Colonic mucosa (tissue), 4 donors: ENCODE data around the gene ZNF398. TPM values are rescaled to one million over a fixed set of nuclear protein-coding genes. Genes with fewer than 3 reads are reported as not detected.
A peak's percentile ranks its signal among the peaks of the same experiment; 100 is the strongest.
"Not testable (repeated sequence)": the region's sequence is repeated elsewhere in the genome, so short reads cannot be mapped to it uniquely, and the experiment has no call there.

Experiments
- DNase-seq: peaks from one replicate; pipeline ENCODE4 v3.0.0-alpha.2; 2020
- H3K27ac ChIP-seq: fragments of 200-600 bp; one replicate; pipeline ENCODE4 v1.8.0; 2021
- H3K27me3 ChIP-seq: fragments of 200-600 bp; one replicate; pipeline ENCODE4 v1.8.0; 2021
- H3K36me3 ChIP-seq: fragments of 200-600 bp; one replicate; pipeline ENCODE4 v1.8.0; 2021
- H3K4me1 ChIP-seq: fragments of 200-600 bp; one replicate; pipeline ENCODE4 v1.8.0; 2021; ENCODE audit warnings: mild to moderate bottlenecking
- H3K4me3 ChIP-seq: fragments of 200-600 bp; one replicate; pipeline ENCODE4 v1.8.0; 2021
- H3K9ac ChIP-seq, 2 donors: one replicate each; pipeline ENCODE4 v1.7.0; 2013; ENCODE audit warnings: control low read depth in 2 of 2, low read depth in 2 of 2, low read length in 2 of 2
- H3K9me3 ChIP-seq: fragments of 200-600 bp; one replicate; pipeline ENCODE4 v1.8.0; 2021
- CTCF ChIP-seq: fragments of 200-600 bp; IDR thresholded peaks from one replicate; pipeline ENCODE4 v1.8.0; 2022; ENCODE audit warnings: antibody characterized with exemption, mild to moderate bottlenecking
- intact Hi-C: fragments of 100-400 bp; cut with DNase I; formaldehyde crosslinking; loops from one replicate; pipeline ENCODE4 v1.14.1; 2022
- total RNA-seq, 2 donors: library from RNA; stranded (reverse); fragmentation: NEBNext Ultra II Directional in 1 of 2; extraction: Animal tissue kit (Norgen Biotek cat#: 25700) in 1 of 2; gene quantifications; one replicate each; pipeline ENCODE4 v1.2.1, GENCODE V29; 2021
- donor health status: healthy.
- donor health status: DM: no; HTN: no; CAD: no.
- donor health status: DM: no; HTN: no; CAD: no.

ZNF398 gene
- total RNA-seq, 2 donors from 2014 or later, result 10.2 to 12.3 TPM

- Histone ChIP-seq H3K9ac (no peak overlapping the region), H3K36me3 (no peaks in the 10 kb centered on the region), H3K4me1 (no peaks in the 10 kb centered on the region), H3K27ac (no peak overlapping the region), H3K9me3 (no peaks in the 10 kb centered on the region), H3K4me3 (no peak overlapping the region), H3K27me3 (no peaks in the 10 kb centered on the region)
- intact Hi-C loops, result no loop called here
- DNase-seq, result no peak
- TF ChIP-seq CTCF, result no peak
Measured at GRCh38 chr7:149141893-149142292, 5.4 kb upstream of the ZNF398 start.

- H3K9me3 ChIP-seq, H3K4me1 ChIP-seq, H3K9ac ChIP-seq, H3K27me3 ChIP-seq, H3K4me3 ChIP-seq, intact Hi-C loops, H3K27ac ChIP-seq, H3K36me3 ChIP-seq: not testable (repeated sequence)
- DNase-seq, result peak; percentile 22
Measured at GRCh38 chr7:149144436-149144922, 2.8 kb upstream of the ZNF398 start.

GRCh38 chr7:149145031-149145845, 2.0 kb upstream of the ZNF398 start:
- Histone ChIP-seq H3K4me3 (no peak overlapping the region), H3K36me3 (no peaks in the 10 kb centered on the region), H3K27ac (no peak overlapping the region), H3K27me3 (no peaks in the 10 kb centered on the region), H3K9me3 (no peaks in the 10 kb centered on the region), H3K4me1 (no peaks in the 10 kb centered on the region), H3K9ac (peak overlapping the region in 1 of 2 donors; percentile 12)
- no peak for DNase-seq
- no peak for TF ChIP-seq CTCF
- intact Hi-C loops, result no loop called here

GRCh38 chr7:149147752-149148653, 750 bp downstream of the ZNF398 start:
- Histone ChIP-seq H3K27me3 (no peaks in the 10 kb centered on the region), H3K36me3 (no peaks in the 10 kb centered on the region), H3K4me1 (no peaks in the 10 kb centered on the region), H3K27ac (peak overlapping the region; percentile 89), H3K4me3 (peak overlapping the region; percentile 93), H3K9ac (peak overlapping the region; percentile 81 to 95), H3K9me3 (no peaks in the 10 kb centered on the region)
- peak; percentile 49 for DNase-seq
- TF ChIP-seq CTCF, result no peak
- intact Hi-C loops, result no loop called here

GRCh38 chr7:149150981-149151380, 3.7 kb downstream of the ZNF398 start:
- Histone ChIP-seq H3K36me3 (no peaks in the 10 kb centered on the region), H3K27ac (no peak overlapping the region), H3K4me3 (no peak overlapping the region), H3K9ac (no peak overlapping the region), H3K4me1 (no peaks in the 10 kb centered on the region), H3K27me3 (no peaks in the 10 kb centered on the region), H3K9me3 (no peaks in the 10 kb centered on the region)
- TF ChIP-seq CTCF, result no peak
- DNase-seq, result no peak
- intact Hi-C loops, result no loop called here
